GM19468 (cell line): ENCODE data around the gene RASSF1.
A peak's percentile ranks its signal among the peaks of the same experiment; 100 is the strongest.

ENCODE experiments used
- ATAC-seq: cut with Tn5 transposase; IDR thresholded peaks from one replicate; pipeline ENCODE4 v1.9.1; 2021; ENCODE audit warnings: mild to moderate bottlenecking, moderate library complexity, moderate number of reproducible peaks; ENCODE audit not compliant: unreplicated experiment; ENCODE audit errors: extremely low read depth

The RASSF1 gene

DNA sequence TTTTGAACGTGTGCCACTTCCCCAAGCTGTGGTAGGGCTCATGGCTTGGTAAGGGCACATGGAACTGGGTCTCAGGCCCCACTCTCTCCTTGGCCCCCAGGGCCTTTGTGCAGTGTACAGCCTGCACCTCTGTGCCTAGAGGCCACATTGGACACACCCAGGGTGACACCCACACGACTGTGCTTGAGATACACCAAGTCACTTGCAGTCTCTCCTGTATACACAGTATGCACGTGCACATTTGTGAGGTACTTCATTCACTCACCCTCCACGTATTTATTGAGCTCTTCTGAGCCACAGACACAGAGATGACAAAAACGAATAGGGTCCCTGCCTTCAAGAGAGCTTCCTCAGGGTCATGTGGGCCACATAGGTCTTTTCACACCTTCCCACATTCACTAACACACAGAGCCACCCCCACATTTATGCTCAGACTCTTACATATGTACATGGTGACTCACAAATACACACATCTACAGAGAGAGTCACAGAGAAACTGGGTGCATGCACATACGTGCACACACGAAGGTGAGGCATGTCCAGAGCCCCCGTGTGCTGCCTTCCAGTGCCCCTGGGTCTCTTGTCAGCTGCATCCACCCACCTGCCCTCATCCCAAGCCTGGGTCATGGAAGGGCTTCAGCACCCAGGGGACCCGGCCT is 28.5 kb upstream of the RASSF1 start:
- ATAC-seq: no peak

DNA sequence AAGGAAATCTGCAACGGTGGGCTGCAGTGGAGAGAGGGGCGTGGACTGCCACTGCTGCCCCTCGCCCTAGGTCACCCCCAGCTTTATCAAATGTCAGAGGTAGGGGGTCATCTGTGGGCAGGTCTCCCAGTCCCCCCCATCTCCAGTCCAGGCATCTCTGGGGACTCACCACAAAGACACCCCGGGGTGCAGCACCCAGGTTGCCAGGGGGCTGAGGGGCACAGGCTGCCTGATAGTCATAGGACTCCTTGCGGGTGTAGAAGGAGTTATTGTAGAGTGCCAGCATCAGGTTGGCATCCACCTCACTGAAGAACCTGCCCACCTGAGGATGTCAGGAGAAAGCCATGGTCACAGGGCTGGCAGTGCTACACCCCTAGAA is 25.2 kb upstream of the RASSF1 start:
- no peak for ATAC-seq

DNA sequence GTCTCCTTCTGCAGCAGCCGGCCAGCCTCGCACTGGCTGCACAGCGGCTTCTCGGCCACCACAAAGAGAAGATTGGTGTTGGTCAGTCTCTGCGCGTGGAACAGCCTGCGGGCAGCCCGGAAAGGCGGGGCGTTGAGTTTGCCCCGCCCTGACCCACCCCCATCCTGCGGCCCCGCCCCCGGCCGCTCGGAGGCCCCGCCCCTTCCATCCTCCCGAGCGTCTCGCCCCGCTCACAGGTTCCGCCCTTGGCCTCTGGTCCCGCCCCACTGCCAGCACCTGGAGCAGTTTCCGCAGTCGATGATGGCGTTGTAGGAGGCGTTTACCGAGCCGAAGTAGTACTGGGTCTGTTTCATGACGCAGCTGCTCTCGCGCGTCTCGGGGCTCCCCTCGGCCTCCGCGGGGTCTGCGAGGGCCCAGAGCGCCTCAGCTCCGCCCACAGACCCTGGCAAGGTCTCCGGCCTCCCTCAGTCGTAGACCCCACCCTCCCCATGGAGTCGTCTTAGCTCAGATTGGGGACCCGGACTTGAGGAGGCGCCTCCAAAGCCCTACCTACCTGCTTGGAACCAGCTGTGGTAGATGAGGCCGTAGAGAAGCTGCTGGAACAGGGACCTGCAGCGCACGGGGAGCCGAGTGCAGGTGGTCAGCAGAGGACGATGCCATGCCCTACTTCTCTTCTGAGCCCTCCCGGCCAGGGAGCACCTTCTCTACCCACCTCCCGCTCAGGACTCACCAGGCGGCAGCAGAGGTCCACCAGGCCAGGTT is 24.6 kb upstream of the RASSF1 start:
- no peak for ATAC-seq

DNA sequence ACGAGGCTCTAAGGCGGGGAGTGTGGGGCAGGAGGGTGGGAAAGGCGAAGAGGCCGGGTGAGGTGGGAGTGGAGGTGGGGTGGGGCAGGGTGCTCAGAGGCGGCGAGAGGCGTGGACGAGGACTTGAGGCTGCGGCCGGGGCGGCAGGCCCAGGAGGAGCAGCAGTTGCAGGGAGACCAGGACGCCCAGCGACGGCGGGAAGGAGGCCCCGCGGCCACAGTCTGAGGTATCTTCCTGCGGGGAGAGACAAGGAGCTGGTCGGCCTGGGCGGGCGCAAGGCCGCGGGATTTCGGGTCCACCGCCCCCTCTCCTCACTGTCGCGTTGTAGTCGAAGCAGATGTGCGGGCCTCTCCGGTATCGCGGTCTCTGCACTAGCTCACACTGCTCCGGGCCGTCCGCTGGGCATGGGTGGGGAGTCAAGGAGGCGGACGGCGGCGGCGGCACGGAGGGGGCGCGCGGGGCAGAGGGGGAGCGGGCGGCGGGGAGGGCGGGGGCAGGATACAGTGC is 24.0 kb upstream of the RASSF1 start:
- ATAC-seq: no peak

DNA sequence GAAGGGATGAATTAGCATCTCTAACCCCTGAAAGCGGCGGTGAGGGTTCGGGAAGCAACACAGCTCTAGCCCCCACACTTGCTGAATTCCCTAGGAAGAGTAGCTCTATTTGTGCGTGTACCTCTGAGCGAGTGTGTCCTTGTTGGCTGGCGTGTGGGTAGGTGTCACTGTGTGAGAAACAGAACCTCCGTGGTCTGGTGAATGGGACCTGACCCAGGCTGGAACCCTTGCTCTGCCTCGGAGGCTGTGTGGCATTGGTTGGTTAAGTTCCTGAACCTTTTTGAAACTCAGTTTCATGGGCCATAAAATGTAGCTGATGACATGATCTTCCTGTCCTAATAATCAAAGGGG is 19.1 kb upstream of the RASSF1 start:
- no peak for ATAC-seq

DNA sequence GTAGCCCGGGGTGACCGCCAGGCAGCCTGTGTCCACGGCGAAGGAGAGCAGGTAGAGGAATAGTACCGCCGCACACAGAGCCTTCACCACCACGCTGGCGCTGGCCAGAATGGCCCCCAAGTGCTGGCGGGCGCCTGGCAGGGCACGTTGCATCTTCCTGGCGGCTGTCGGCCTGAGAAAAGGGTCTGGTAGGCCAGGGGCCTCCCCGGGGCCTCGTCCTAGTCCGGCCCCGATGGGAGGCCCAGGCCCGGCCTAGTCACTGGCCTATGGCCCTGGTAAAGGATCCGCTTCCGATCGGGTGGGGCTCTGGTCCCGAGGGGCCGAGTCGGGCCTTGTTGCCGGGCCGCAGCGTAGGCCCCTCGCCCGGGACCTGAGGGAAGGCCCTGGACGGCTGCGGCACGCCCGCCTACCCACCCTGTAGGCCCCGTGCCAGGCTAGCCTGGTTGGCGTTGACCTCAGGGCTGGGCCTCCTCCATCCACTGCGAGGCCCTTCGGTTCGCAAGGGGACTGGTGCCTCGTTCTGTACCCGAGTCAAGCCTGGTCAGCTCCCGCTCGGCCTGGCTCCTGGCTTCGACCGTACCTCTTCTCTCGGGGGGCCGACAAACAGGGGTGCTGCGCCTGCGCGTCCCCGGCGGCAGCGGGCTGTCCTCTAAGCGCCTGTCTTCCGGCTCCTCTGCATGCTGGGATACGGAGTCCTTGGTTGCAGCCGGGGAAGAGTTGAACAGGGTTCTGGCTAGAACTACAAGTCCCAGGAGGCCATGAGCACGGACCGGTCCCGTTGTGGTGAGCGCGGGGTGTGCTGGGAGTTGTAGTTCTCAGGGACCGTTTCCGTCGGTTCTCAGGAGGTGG is 18.5 kb upstream of the RASSF1 start, which contains the start of gene TMEM115:
Gene TMEM115, minus strand, starts transcription at position 611 of the 849 bp plus-strand sequence. Its CDS starts 458 bp downstream, at position 153.
- peak; percentile 83 for ATAC-seq

DNA sequence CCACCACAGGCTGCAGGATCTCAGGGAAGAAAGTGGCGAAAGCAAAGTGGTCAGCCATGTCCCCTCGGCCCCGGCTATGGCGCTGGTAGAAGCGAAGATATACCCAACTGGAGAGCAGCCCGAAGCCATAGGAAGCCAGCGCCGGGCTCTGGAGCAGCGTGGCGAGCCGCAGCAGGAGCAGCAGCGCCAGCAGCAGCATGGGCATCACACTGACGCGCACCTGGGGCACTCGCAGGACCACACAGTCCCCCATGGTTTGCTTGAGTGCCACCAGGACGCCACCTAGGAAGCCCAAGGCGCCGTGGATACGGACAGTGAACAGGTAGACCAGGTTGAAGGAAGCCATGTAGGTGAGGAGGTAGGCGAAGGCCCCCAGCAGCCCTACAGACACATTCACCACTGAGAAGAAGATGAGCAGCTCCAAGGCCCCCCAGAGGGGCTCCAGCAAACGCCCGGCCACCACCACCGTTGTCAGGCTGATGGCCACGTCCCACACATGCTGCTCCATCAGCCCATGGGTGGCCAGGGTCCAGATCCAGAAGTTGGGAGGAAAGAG is 17.8 kb upstream of the RASSF1 start:
- ATAC-seq: no peak

DNA sequence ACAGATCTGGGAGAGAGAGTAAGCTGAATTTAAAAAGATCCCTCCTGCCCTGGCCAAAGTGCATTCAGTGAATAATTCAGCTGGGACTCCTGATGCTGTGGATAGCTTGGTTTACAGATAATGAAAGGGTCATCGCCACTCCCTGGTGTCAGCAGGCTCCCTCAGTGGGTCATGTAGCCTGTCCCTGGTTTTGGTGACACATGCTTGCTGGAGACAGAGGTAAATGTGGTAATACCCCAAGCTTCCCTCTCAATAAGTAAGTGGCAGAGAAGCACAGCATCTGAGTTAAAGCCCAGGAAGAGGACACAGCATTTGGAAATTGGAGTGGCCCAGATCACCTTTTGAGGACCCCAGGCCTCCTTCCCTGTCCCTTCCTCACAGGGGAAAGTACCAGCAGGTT is 16.8 kb upstream of the RASSF1 start:
- no peak for ATAC-seq

DNA sequence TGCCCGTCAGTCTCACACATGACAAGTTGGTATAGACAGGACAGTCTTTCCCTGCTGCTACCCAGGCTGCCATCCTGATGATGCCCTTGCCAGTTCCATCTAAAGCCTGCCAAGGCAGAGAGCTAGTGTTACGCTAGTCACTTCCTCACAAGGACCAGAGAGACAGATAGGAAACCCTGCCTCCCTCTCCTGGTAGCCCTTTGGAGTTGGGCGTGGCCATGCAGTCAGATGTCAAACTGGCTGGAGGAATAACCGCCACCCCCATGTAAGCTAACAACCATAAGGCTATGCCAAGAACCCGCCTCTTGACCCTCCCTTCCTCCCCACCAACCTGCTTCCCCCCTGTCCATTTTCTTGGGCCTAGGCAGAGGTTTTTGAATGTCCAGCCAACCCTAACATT is 15.9 kb upstream of the RASSF1 start:
- no peak for ATAC-seq

DNA sequence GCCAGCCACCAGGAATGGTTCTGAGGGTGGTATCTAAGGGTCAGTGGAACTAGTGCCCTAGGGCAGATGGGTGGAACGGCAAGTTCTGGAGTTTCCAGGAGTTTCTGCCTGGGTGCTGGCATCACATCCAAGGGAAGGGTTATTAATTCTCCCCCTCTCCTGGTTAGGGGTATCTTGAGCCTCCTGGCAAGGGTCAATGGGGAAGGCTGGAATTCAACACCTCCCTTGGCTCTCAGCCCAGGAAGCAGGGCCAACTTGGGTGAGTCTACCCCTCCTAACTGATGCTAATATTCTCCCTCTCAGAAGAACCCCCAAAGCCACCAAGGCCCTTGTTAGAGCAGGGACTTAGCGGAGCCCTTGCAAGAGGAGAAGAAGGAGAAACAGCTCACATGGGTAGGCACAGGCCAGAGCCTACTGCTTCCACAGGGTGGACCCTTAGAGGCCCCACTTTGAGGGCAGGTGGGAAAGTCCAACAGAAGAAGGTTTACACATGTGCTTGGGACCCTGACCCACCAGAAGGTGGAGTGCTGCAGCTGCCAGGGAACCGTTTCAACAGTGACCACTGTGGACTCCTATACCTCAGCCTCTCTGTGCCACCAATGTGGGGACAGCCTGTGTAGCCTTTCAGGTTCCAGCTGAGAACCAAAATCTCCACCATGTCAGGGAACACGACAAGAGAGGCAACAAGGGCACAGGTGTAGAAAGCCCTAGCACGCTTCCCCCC is 15.4 kb upstream of the RASSF1 start:
- ATAC-seq: no peak

DNA sequence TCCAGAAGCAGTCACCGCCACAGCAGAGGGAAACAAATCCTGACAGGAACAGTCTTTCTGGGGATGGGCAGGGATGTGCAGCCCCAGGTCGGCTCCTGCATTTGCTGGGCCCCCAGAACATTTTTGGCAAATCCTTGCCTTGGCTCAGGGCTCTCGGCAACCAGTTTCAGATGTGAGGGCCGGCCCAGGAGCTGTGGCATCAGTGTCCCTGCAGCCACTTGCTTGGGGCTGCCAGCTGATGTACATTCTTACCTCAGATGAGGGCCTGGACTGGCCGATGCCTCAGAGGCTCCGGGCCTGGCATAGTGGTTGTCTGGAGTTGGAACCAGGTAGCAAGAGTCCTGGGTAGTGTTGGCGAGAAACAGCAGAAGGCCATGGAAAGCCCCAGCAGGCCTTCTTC is 14.2 kb upstream of the RASSF1 start:
- no peak for ATAC-seq

DNA sequence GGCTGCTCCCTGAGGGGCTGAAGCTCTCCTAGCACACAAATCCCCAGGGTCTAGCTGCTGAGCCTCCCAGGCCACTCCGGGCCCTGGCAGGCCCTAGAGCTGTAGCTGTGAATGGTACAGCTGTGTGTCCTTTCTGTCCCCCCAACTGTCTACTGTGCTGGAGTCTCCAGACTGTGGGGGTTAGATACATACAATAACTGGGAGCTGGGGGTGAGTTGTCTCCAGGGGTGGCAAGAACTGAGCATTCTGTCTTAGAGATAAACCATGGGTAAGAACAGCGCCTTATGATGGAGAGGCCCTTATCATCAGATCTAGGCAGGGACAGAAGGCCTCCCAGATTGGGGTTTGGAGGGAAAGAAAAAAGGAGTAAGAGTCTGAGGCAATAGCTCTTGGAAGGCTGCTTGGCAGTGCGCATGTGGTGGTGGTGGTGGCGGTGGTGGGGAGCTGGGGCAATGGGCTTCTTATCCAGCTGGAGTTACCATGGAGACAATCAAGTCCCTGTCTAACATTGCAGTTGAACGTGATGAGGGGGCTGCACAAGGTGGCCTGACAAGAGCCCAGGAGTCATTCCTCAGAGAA is 13.6 kb upstream of the RASSF1 start:
- ATAC-seq: no peak

DNA sequence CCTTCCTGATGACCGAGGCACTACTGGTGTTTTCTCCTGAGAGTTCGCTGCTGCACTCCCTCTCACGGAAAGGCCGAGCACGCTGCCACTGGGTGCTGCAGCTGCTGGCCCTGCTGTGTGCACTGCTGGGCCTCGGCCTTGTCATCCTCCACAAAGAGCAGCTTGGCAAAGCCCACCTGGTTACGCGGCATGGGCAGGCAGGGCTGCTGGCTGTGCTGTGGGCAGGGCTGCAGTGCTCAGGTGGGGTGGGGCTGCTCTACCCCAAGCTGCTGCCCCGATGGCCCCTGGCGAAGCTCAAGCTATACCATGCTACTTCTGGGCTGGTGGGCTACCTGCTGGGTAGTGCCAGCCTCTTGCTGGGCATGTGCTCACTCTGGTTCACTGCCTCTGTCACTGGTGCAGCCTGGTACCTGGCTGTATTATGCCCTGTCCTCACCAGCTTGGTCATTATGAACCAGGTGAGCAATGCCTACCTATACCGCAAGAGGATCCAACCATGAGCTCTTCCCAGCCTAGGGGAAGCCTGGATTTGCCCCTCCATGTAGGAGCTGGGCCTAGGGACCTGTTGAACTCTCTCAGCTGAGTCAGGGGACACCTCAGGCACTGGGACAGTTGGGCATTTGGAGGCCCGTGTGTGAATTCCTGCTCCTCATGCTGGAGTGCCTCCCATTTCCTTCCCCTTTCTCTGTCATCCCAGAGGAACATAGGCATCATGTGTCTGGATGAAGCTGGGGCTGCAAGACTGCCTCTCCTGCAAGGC is 12.8 kb upstream of the RASSF1 start:
- no peak for ATAC-seq

DNA sequence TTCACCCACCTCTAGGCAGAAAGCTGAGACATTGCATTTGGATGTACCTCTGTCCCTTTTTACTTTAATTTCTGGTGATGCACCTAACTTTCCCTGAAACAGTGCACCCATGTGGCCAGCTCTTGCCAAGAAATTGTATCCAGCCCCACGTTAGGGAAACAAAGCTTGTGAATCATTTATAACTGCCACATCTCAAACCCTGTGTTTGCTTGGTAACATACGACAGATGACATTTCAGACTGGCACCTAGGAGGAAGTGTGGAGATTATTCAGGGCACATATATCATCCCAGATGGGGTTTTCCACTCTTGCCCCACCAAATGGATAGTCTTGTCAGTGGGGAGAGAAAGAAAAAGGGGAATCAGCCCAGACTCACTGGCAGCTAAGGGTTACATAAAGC is 12.1 kb upstream of the RASSF1 start:
- no peak for ATAC-seq

DNA sequence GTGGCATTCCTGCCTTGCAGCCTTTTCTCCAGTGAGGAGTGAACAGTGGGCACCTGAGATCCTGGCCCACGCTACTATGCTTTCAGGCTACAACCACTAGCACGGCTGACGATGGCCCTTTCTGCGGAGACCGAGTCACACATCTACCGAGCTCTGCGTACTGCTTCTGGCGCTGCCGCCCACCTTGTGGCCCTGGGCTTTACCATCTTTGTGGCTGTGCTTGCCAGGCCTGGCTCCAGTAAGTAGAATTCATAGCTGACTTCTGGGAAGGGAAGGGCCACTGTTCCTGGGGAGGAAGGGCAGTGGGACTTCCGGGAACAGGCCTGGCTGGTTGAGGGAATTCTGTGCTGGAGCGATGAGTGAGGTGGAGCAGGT is 10.7 kb upstream of the RASSF1 start:
- no peak for ATAC-seq

DNA sequence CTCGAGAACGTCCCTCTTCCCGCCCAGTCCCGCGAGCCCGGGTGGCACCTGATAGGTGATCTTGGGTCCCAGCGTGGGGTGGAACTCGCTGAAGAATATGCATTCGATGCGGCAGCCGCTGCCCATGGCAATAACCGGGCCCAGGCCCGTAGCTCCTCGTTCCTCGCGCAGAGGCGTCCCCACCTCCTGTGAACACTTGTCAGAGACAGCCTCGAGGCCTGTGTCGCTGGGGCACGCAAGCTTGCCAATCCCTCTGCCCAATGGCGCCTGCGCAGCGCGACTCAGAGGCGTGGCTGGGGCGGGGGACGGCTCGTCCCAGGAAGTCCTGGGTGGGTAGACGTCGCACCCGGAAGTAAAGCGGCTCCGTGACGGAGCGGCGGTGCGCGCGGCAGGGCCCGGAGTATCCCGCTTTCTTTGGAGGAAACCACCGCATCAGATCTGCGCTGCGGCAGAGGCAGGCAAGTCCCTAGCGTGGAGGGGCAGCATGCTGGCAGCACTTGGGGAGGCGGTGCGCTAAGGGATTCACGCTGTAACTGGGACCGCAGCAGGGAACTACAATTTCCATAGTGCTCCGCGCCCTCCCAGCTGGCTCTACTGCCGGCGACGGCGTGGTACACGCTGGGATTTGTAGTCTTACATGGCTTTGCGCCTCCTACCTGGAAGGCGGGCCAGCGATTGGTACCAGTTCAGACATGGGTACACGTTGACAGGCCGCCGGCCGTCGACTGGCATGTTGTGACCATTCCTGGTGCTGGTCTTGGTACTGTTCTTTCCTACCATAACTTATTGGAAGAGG is 10.1 kb upstream of the RASSF1 start, which contains the start of the genes CYB561D2 and NPRL2:
Gene CYB561D2, plus strand, starts transcription at position 336 of the 796 bp plus-strand sequence. CDS start 572 bp downstream, outside the sequence.
Gene NPRL2, minus strand, starts transcription at position 249 of the 796 bp plus-strand sequence. Its CDS starts 123 bp downstream, at position 126.
- peak; percentile 78 for ATAC-seq

DNA sequence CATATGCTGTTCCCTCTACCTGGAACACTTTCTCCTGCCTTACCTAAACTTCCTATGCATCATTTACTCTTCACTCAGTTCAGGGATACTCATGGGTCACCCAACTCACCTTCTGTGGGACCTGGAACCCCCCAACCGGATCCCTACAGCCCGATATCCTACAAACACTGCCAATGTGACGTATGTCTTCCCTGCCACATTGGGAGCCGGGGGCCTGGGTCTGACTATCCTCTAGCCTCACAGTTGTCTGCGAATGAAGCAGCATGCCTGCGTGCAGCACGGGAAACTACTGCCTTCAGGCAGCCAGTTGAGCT is 9.5 kb upstream of the RASSF1 start:
- peak; percentile 3 for ATAC-seq

DNA sequence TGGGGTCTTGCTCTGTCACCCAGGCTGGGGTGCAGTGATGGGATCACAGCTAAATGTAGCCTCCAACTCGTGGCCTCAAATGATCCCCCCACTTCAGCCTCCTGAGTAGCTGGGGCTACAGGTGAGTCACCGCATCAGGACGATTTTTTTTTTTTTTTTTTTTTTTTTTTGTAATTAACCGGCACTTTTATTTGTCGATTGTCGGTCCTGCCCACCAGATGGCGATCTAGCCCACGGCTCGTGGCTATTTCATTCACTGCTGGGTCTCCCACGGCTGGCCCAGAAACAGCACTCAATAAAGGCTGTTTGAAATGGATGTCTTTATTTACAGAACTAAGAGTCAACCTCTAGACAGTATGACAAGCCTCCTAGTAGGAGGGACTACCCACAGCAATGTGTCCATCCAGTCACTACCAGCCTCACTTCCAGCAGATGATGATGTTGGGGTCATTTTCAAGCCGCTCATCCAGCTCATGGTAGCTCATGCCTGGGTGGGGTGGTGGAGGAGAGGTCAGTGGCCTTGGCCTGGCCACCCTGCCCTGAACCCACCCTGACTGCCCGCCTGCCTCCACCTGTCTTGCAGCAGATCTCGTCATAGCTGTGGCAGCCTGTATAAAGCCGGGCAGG is 6.7 kb upstream of the RASSF1 start:
- ATAC-seq: no peak
